GM12874 (cell line): Measurements from ENCODE around the gene TAOK1.

ENCODE experiments used
- TF ChIP-seq, protein P1 (sequence below): IDR thresholded peaks from 2 replicates; pipeline ENCODE4 v1.5.1; 2011; ENCODE audit warnings: low read depth, mild to moderate bottlenecking, control low read depth, low read length, moderate library complexity; ENCODE audit not compliant: insufficient read depth

The TAOK1 gene

GRCh38 chr17:29578626-29579485 lies 188.7 kb downstream of the TAOK1 start:
- TF ChIP-seq, protein P1, sequence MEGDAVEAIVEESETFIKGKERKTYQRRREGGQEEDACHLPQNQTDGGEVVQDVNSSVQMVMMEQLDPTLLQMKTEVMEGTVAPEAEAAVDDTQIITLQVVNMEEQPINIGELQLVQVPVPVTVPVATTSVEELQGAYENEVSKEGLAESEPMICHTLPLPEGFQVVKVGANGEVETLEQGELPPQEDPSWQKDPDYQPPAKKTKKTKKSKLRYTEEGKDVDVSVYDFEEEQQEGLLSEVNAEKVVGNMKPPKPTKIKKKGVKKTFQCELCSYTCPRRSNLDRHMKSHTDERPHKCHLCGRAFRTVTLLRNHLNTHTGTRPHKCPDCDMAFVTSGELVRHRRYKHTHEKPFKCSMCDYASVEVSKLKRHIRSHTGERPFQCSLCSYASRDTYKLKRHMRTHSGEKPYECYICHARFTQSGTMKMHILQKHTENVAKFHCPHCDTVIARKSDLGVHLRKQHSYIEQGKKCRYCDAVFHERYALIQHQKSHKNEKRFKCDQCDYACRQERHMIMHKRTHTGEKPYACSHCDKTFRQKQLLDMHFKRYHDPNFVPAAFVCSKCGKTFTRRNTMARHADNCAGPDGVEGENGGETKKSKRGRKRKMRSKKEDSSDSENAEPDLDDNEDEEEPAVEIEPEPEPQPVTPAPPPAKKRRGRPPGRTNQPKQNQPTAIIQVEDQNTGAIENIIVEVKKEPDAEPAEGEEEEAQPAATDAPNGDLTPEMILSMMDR: no peak

- TF ChIP-seq, protein P1: peak; percentile 89
Observed at GRCh38 chr17:29579866-29580771, 190.0 kb downstream of the TAOK1 start.

- TF ChIP-seq, protein P1: no peak
Observed at GRCh38 chr17:29581583-29582253, 191.6 kb downstream of the TAOK1 start.

DNA sequence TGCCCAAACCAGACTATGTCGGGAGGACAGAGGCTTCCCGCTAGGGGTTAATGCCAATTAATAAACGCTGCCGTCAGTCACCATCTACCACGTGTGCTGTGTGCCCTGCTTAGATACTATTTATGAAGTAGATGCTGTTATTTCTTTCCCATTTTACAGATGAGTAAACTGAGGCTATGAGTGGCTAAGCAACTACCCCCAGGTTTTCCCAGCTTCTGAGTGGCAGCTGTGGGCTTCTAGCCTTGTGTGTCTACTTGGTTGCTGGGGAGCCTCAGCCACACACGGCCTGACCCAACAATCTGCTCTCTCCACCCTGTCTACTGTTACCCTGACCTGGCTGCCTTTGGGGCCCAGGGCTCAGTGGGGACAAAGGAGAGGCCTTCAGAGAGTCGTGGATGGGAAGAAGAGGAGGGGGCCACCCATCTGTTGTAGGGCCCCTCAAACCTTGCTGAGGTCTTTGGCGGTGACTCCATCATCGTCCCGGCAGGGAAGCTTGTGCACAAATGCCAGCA lies 192.1 kb downstream of the TAOK1 start:
- TF ChIP-seq, protein P1: no peak

DNA sequence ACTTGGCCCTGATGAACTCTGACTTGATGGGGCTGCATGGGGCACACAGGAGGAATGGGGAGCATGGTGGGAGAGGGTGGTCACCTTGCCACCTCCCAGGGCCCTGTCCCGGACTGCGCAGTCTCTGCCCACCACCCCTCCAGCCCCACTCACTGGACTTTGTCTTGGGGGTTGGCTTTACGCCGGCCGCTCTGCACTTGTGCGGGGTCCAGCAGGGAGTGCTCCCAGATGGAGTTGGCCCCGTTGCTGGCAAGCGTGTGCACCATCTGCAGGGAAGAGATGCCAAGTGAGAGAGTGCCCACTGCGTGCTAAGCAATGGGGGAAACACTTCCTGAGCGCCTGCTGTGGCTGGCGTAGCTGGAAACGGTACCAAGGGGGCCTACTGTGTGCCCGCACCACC lies 192.6 kb downstream of the TAOK1 start:
- TF ChIP-seq, protein P1: no peak

DNA sequence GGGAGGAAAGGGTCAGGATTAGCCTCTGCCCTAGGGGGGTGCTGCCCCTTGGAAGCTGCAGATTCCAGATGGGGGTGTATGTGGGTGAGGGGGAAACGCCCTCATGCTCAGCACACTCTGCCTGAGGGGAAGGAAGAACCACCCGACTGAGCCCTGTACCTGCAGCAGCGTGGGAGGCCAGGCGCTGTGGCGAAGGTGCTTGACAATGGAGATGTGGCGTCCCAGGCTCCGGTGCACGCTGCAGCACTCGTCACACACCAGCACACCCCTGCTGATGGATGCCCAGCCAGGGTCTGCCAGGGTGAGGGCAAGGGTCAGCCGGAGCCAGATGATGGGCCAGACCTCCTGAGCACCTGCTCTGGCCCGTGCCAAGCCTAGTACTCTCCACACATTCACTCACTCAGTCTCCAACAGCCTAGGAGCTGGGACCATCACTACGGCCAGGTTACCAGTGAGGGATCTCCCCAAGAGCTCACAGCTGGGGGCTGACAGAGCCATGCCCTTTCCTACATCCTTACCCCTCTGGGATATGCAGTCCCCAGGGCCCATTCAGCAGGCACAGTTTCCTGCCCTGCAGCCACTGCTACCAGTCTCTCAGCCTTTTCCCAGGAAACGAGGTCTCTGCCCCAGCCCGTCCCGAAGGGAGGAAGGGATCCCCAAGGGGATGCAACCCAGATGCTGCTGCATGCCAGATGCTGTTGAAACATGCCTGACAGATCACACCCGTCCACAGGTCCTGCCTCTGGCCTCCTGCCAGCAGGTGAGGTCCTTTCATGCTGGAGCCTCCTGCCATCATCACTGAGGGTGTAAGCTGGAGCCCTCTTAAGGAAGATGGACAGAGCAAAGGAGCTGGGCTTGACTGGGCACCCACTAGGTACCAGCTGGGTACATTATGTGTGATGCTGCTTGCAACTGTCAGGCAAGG lies 193.4 kb downstream of the TAOK1 start:
- TF ChIP-seq, protein P1: no peak
